Measurements from ENCODE around the gene NR3C2. TPM values are rescaled to one million over a fixed set of nuclear protein-coding genes. Genes with fewer than 3 reads are reported as not detected.

Gene NR3C2
- polyA plus RNA-seq, 1 of the 3 experiments (the other 2 are of a cell fraction), result 0.02 TPM

DNA sequence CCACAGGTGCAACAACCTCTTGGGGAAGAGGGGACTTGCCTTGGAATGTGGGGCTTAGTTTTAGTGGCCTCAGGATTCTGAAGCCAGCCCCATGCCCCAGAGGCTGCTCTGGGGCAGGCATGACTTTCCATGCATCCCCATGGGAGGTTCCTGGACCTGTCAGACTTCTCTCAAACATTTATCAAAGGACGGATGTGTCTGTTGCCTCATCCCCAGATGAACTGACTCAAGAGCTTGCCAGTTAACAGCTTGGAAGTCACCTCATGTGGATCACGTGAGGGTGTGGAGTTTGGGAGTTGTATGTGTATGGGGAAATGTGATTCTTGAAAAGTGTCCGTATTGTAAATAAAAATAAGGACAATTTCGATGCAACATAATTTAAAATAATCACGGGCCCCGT is 368.9 kb downstream of the NR3C2 start (continued):
- TF ChIP-seq, protein P1, sequence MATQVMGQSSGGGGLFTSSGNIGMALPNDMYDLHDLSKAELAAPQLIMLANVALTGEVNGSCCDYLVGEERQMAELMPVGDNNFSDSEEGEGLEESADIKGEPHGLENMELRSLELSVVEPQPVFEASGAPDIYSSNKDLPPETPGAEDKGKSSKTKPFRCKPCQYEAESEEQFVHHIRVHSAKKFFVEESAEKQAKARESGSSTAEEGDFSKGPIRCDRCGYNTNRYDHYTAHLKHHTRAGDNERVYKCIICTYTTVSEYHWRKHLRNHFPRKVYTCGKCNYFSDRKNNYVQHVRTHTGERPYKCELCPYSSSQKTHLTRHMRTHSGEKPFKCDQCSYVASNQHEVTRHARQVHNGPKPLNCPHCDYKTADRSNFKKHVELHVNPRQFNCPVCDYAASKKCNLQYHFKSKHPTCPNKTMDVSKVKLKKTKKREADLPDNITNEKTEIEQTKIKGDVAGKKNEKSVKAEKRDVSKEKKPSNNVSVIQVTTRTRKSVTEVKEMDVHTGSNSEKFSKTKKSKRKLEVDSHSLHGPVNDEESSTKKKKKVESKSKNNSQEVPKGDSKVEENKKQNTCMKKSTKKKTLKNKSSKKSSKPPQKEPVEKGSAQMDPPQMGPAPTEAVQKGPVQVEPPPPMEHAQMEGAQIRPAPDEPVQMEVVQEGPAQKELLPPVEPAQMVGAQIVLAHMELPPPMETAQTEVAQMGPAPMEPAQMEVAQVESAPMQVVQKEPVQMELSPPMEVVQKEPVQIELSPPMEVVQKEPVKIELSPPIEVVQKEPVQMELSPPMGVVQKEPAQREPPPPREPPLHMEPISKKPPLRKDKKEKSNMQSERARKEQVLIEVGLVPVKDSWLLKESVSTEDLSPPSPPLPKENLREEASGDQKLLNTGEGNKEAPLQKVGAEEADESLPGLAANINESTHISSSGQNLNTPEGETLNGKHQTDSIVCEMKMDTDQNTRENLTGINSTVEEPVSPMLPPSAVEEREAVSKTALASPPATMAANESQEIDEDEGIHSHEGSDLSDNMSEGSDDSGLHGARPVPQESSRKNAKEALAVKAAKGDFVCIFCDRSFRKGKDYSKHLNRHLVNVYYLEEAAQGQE (IDR thresholded peaks at IDR 0.05; ENCODE audit: low read depth, low read length), result no peak
- TF ChIP-seq USF1 (IDR thresholded peaks at IDR 0.05; ENCODE audit: borderline replicate concordance, low read depth), result no peak
- no peak for TF ChIP-seq GATA2 (CRISPR knock-in tag; IDR thresholded peaks at IDR 0.05)
- TF ChIP-seq TCF12 (IDR thresholded peaks at IDR 0.05), result no peak
- TF ChIP-seq IRF3 (IDR thresholded peaks at IDR 0.05; ENCODE audit: low read depth, low read length), result no peak

GRCh38 chr4:148072789-148073188 is 369.4 kb downstream of the NR3C2 start:
- H3K4me3 ChIP-seq (ENCODE audit: low read depth in 2 of 2, low read length in 1 of 2), result no peak overlapping the region
- ChIA-PET CTCF (no interaction called here), POLR2A (no interaction called here)
- no peaks in the 10 kb centered on the region for H3K9me3 ChIP-seq
- H3K27me3 ChIP-seq (ENCODE audit: insufficient read depth), result no peaks in the 10 kb centered on the region
- no peaks in the 10 kb centered on the region for H3K9me2 ChIP-seq
- TF ChIP-seq NFIC (IDR thresholded peaks at IDR 0.05; ENCODE audit: borderline replicate concordance) (no peak), FOXJ3 (CRISPR knock-in tag; IDR thresholded peaks at IDR 0.05) (no peak), MXI1 (IDR thresholded peaks at IDR 0.05; ENCODE audit: low read depth, low read length) (no peak)
- peaks cover 10 to 14% of the 10 kb centered on the region in 2 experiments for H3K36me3 ChIP-seq (replicated peaks in 1 of 2; ENCODE audit: control insufficient read depth in 1 of 2, insufficient read depth in 2 of 2, low read length in 1 of 2)
- H3K4me1 ChIP-seq (ENCODE audit: control insufficient read depth in 1 of 2, insufficient read depth in 2 of 2, low read depth in 1 of 2, low read length in 1 of 2), result peaks cover 0 to 20% of the 10 kb centered on the region in 2 experiments; a peak in 2 of 4 replicates
- H3K27ac ChIP-seq (ENCODE audit: low read depth in 2 of 2, low read length in 1 of 2), result no peak overlapping the region
- no peak overlapping the region for H3K4me2 ChIP-seq
- H3K79me2 ChIP-seq (ENCODE audit: insufficient read depth), result no peaks in the 10 kb centered on the region; the same call in 1 of the 2 replicates
- H4K20me1 ChIP-seq (ENCODE audit: insufficient read depth), result no peaks in the 10 kb centered on the region
- H3K9ac ChIP-seq, result no peak overlapping the region
- H2AFZ ChIP-seq (ENCODE audit: low read depth), result no peak overlapping the region
- no peaks in the 10 kb centered on the region for H3F3A ChIP-seq (replicated peaks; ENCODE audit: insufficient read depth)
- no peak for DNase-seq
- 97% methylated on average over 9 of the region's 9 CpGs for WGBS (ENCODE audit: low lambda C conversion rate)

DNA sequence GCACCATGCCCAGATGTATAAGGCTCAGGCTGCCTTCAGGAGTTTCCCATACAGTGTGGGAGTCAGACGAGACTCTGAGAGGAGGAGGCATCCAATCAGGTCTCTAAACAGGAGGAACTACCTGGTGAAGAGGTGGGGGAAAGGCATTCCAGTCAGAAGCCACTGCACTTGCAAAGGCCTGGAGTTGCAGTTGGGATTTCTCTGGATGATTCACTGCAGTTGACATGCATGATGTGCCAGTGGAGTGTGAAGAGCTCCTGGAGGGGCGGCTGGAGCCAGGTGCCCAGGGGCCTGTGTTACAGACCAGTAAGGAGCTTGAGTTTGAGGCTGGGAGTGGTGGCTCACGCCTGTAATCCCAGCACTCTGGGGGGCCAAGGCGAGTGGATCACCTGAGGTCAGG is 371.2 kb downstream of the NR3C2 start:
- H3K27me3 ChIP-seq (ENCODE audit: insufficient read depth), result no peaks in the 10 kb centered on the region
- H3K79me2 ChIP-seq (ENCODE audit: insufficient read depth), result no peaks in the 10 kb centered on the region; the same call in 1 of the 2 replicates
- WGBS (ENCODE audit: low lambda C conversion rate), result 86% methylated on average over 4 of the region's 4 CpGs
- no peak overlapping the region for H3K4me2 ChIP-seq
- no peak overlapping the region for H3K27ac ChIP-seq (ENCODE audit: low read depth in 2 of 2, low read length in 1 of 2)
- no peaks in the 10 kb centered on the region for H3K9me2 ChIP-seq
- peaks cover 0 to 37% of the 10 kb centered on the region in 2 experiments; a peak in 2 of 4 replicates for H3K4me1 ChIP-seq (ENCODE audit: control insufficient read depth in 1 of 2, insufficient read depth in 2 of 2, low read depth in 1 of 2, low read length in 1 of 2)
- no peak overlapping the region for H3K4me3 ChIP-seq (ENCODE audit: low read depth in 2 of 2, low read length in 1 of 2)
- 0 out of 2 replicates have a peak, but pooled peaks cover 7% of the 10 kb centered on the region for H4K20me1 ChIP-seq (ENCODE audit: insufficient read depth)
- H3K9ac ChIP-seq, result no peak overlapping the region
- no peaks in the 10 kb centered on the region for H3F3A ChIP-seq (replicated peaks; ENCODE audit: insufficient read depth)
- DNase-seq, result no peak
- H2AFZ ChIP-seq (ENCODE audit: low read depth), result no peak overlapping the region
- ChIA-PET POLR2A (no interaction called here), CTCF (no interaction called here)
- H3K36me3 ChIP-seq (replicated peaks in 1 of 2; ENCODE audit: control insufficient read depth in 1 of 2, insufficient read depth in 2 of 2, low read length in 1 of 2), result peaks cover 14% of the 10 kb centered on the region in 2 experiments
- no peaks in the 10 kb centered on the region for H3K9me3 ChIP-seq
- no peak for TF ChIP-seq TCF12 (IDR thresholded peaks at IDR 0.05)

Measured in SK-N-SH (cell line).